IPS-18c (cell line): ENCODE data around the gene RHOJ.

Experiments used
- H3K4me3 ChIP-seq: 2 replicates; pipeline ENCODE4 v1.7.0; 2013; ENCODE audit warnings: low read depth, mild to moderate bottlenecking, low read length, moderate library complexity; ENCODE audit not compliant: insufficient read depth
- H3K9me3 ChIP-seq: one replicate; pipeline ENCODE4 v1.6.1; 2013; ENCODE audit warnings: mild to moderate bottlenecking, low read length, moderate library complexity; ENCODE audit not compliant: control insufficient read depth, insufficient read depth

Gene RHOJ

GRCh38 chr14:63308723-63309317 is 104.6 kb downstream of the RHOJ start:
- H3K4me3 ChIP-seq, result no peak overlapping the region
- H3K9me3 ChIP-seq, result no peaks in the 10 kb centered on the region

- H3K9me3 ChIP-seq, result no peaks in the 10 kb centered on the region
- no peak within 1 kb of the TSS for H3K4me3 ChIP-seq
These were observed 114.6 kb downstream of the RHOJ start, which contains the start of gene GPHB5 for GRCh38 chr14:63318835-63319234. TSS of gene GPHB5 (minus strand) at chr14:63318935. CDS start at chr14:63317849, 1,086 bp downstream.

DNA sequence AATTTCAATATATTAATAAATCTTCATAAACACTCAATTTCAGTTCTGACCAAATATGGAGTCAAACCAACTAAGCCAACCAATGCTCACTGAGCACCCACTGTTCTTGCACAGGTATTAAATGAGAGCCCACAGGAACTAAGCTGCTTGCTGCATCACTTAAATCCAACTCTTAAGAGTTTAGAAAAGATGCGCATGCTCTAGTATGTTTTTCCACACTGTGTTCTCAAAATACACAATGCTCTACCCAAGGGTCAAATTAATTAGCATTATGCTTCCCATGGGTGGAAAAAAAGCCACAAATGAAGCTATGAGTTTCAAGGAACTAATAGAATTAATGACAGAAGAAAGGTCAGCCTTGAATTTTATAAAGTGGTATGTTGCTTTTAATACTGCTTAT is 118.2 kb downstream of the RHOJ start:
- Histone ChIP-seq H3K4me3 (no peak overlapping the region), H3K9me3 (no peaks in the 10 kb centered on the region)

DNA sequence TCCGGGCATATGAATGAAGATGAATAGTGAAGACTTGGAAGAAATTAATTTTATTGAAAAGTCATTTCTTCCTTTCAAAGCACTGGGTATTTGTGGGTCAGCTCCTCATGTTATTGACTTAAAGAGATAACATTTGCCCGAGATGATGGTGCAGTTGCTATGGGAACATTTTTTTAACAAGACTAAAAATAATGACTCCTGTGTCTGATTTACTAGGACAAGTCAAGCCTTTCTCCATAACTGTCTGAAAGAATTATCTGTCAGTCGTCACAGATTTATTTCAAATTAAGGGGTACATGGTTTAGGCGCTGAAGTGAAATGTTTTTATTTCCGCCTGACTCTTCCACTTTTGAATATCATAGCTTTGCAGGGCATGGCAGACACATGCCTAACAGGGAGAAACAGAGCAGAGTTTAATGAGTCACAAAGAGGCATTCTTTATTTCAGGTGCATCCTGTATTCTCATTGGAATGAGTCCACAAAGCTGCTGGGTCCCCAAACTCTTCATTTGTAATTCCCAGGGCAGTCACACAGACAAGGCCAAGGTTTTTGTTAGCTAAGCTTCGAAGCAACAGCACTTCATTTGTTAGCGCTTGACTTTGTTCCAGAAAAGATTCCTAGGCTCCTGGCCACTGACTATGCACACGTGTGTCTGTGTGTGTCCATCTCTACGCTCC is 118.8 kb downstream of the RHOJ start:
- Histone ChIP-seq H3K9me3 (no peaks in the 10 kb centered on the region), H3K4me3 (no peak overlapping the region)

- no peaks in the 10 kb centered on the region for H3K9me3 ChIP-seq
- H3K4me3 ChIP-seq, result no peak overlapping the region
These were observed 122.6 kb downstream of the RHOJ start for GRCh38 chr14:63326840-63327239.

- no peak overlapping the region for H3K4me3 ChIP-seq
- H3K9me3 ChIP-seq, result no peaks in the 10 kb centered on the region
These were observed 124.8 kb downstream of the RHOJ start for GRCh38 chr14:63328787-63329737.

GRCh38 chr14:63342371-63342770 is 138.1 kb downstream of the RHOJ start:
- H3K9me3 ChIP-seq, result peaks cover 2% of the 10 kb centered on the region
- no peak overlapping the region for H3K4me3 ChIP-seq
